HG02763 (cell line): ENCODE data around the gene FICD.
"Not testable (repeated sequence)": the region's sequence is repeated elsewhere in the genome, so short reads cannot be mapped to it uniquely, and the experiment has no call there.

Source experiments
- ATAC-seq: cut with Tn5 transposase; IDR thresholded peaks from one replicate; pipeline ENCODE4 v1.9.1; 2021; ENCODE audit warnings: mild to moderate bottlenecking, moderate library complexity; ENCODE audit not compliant: unreplicated experiment

FICD gene

GRCh38 chr12:108514973-108515814 lies at the start of gene FICD:
TSS of gene FICD (plus strand) at chr12:108515277. CDS start at chr12:108516973, 1,696 bp downstream.
- peak; percentile 88 for ATAC-seq

DNA sequence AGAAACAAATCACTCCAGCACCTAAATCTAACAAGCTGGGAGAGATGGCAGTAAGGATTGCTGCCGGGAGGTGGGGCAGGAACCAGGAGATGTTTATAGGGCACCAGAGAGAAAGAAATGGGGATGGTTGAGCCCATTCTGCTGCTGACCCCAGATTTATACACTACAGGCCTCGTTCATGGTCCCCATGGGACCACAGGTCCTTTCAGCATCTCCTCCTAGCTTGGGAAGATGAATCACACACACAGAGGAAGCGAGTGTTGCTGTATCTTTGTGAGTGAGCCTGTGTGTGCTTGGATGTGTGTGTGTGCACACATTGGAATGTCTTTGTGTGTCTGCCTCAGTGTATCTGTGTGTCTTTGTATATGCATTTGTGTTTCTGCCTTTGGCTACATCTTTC lies 49.7 kb upstream of the FICD start:
- no peak for ATAC-seq

DNA sequence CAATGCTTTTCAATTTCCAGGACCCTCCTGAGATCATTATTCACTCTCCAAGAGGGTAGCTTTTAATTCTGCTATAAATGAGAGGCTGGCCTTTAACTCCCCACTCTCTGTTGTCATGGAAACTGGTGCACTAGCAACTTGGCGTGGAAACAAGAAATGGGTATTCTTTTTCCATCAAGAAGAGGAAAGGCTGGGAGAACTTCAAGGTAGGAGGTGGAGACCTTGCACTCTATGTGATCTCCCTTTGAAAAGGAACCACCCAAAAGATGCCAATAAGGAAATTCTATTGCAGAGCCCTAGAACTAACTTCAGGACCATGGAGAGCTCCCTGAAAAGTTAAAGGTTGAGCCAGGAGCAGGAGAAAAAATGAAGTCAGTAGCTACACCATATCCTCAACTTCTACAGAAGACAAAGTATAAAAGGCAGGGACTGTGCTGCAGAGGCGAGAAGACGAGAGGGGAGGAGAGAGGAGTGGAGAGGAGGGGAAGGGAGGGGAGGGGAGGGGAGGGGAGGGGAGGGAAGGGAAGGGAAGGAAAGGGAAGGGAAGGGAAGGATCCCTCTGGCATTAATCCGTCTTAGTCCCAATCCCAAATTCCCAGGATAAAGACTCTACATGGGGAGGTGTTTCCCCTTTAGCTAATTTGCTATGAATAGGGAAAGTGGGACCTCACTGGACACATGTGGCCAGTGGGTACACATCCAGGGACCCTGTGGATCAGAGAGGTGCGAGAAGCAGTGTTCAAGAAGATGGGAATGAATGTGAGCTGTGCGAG lies 46.7 kb upstream of the FICD start:
- ATAC-seq, result no peak

DNA sequence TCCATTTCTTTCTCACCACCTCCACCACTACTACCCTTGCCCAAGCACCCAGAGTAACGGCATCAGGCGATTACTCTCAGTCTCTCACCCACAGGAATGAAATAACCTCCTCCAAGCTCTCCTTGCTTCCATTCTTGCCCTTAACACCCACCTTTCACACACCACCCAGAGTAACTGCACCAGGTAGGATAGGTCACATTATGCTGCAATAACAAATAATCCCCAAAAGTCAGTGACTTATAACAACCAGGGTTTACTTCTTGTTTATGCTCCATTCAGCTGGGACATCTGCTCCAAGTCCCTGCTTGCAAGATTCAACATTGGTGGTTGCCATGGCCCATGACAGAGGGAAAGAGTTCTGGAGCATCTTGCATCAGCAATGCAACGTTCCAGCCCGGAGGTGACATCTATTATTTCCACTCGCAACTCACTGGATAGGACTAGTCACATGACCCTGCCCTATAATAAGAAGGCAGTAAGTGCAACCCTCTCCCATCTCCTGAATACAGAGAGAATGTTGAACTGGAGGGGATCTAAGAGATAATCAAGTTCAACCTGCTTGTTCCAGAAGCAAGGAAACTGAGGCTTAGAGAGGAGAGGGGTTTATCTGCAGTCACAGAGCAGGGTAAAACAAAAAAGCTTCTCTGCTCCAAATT lies 41.5 kb upstream of the FICD start:
- ATAC-seq, result no peak

DNA sequence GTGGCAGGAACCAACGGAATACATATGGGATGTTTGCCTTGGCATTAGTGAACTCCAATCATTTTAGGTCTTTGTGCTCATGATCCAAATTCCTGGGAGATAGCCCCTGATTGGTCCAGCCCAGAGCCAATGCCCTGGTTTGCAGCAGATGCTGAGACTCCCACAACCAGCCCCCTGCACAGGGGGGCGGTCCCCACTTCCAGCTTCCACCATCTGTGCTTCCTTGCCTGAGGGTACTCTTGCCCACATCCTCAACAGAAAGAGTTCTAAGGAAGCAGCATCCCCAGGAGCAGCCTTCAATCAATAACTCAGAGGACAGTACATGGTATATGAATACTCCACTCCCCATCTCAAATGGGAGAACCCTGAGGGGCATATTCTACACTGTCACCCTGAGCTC lies 39.7 kb upstream of the FICD start:
- ATAC-seq, result no peak

DNA sequence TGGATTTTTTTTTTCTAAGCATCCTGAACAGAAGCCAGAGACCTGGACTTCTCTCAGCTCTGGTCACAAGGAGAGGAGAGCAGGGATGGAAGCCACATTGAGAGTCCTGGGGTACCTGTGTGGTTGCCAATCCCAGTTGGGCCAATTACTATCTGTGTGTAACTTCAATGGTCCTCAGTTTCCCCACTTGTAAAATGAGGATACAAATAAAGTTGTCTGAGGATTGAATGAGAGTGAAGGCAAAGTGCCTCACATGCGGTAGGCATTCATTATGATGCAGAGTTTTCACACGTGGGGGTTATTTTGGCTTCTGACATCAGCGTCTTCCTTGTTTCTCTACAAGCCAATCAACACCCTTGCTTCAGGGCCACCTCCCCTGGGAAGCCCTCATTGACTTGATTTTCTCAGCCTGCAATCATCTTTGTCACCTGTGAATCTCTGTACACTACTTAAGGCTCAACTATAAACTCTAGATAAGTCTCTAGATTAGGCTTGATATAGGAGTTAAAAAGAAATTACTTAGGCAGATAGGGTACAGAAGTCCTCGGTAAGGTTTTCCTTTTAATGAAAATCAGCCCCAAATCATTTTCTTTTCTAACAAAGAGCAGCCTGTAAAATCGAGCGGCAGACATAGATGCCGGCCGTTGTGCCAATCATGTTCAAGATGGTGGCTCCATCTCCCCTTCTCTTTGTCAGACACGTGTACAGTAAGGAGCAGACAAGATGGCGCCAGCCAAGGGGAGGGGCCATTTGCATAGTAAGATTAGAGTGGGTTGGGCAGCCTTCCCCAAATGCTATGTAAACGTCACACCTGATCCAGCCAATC lies 37.8 kb upstream of the FICD start:
- no peak for ATAC-seq

- no peak for ATAC-seq
Observed at GRCh38 chr12:108477881-108478259, 37.2 kb upstream of the FICD start.

- no peak for ATAC-seq
Observed at GRCh38 chr12:108478611-108479206, 36.4 kb upstream of the FICD start.

DNA sequence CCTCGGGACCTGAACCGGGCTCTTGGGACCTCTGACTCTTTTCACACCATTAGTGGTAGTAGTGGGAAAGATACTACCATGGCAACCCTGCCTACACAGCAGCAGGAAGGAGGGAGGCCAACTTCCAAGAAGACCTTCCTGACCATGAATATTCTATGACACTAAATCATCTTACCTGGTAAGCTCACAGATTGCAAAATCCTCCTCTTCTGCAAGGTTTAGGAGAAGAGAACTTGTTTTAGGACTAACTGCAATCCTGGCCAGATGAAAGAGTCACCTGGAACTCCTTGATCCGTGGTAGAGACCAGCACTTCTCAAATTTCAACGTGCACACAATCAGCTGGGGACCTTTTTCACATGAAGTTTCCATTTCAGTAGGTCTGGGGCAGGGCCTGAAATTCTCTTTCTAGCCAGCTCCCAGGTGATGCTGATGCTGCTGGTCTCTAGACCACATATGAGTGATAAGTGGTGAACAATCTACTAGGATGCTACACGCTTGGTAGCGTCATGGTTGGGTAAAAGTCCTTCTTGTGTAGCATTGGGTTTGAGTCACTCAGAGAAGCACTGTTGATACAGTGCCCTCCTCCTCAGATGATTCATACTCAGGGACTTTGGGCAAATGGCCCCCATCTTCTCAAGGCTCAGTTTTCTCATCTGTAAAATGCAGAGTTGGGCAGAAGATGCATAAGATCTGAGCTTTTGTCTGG lies 35.6 kb upstream of the FICD start:
- no peak for ATAC-seq

DNA sequence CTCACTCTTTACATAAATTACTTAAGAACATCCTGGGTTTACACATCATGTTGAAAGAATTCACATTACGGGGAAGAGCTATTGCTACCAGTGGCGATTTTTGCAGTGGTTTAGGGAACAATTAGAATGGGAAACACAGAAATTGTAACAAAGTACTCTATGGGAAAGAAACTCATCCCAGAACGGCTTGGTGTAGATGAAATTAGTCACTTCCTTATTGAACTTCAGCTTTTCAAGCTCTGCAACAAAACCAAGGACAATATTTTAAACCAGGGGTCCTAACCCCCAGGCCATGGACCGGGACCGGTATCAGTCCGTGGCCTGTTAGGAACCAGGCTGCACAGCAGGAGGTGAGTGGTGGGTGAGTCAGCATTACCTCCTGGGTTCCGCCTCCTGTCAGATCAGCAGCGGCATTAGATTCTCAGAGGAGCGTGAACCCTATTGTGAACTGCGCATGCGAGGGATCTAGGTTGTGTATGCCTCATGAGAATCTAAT lies 32.3 kb upstream of the FICD start:
- no peak for ATAC-seq

DNA sequence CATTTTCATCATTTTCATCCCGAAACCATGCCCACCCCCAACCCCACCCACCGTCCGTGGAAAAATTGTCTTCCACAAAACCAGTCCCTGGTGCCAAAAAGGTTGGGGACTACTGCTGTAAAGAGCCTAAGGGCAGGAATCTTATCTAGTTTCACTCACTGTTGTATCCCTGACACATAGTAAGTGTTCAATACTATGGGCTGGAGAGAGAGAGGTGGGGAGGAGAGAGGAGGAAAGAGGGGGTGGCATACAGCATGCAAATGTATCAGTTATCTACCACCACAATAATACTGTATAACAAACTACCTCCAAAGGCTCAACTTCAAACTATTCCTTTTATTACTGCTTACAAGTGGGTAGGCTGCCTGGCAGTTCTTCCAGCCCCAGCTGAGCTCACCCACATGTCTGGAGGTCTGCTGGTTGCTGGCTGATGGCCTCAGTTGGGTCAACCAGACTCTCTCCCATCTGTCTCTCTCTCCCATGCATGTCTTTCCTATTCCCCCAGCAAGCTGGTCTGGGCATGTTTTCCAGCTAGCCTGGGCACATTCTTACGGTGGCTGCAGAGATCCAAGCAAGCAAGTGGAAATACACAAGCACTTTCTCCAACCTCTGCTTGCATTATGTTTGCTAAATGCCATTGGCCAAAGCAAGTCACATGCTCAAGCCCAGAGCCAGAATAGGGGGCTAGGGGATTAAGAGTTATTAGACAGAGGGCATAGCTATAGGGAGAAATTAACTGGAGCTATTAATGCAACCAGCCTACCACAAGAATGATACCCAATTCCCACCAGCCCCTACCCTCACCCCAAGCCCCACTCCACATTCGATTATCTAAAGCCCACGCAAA lies 31.6 kb upstream of the FICD start:
- ATAC-seq, result no peak

- ATAC-seq, result no peak
Observed at GRCh38 chr12:108484431-108484830, 30.6 kb upstream of the FICD start.

DNA sequence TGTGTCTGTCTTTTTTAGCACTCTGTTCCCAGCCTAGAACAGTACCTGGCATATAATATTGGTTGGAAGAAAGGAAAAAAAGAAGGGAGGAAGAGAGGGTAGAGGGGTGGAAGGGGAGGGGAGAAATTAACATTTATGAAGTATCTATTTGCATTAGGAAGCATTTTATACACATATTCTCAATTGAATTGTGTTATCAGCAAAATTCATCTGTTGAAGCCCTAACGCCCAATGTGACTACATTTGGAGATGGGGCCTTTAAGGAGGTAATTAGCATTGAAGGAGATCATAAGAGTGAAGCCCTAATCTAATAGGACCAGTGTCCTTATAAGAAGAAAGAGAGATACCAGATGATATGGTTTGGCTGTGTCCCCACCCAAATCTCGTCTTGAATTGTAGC lies 30.2 kb upstream of the FICD start:
- ATAC-seq, result no peak

- not testable (repeated sequence) for ATAC-seq
Observed at GRCh38 chr12:108485371-108485770, 29.7 kb upstream of the FICD start.

DNA sequence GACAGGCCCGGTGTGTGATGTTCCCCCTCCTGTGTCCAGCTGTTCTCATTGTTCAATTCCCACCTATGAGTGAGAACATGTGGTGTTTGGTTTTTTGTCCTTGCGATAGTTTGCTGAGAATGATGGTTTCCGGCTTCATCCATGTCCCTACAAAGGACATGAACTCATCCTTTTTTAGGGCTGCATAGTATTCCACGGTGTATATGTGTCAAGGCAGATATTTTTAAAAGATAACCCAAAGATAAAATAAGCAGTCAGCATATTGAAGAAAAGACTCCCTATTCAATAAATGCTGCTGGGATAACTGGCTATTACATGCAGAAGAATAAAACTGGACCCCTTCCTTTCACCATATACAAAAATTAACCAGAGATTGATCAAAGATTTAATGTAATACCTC lies 28.0 kb upstream of the FICD start:
- not testable (repeated sequence) for ATAC-seq

DNA sequence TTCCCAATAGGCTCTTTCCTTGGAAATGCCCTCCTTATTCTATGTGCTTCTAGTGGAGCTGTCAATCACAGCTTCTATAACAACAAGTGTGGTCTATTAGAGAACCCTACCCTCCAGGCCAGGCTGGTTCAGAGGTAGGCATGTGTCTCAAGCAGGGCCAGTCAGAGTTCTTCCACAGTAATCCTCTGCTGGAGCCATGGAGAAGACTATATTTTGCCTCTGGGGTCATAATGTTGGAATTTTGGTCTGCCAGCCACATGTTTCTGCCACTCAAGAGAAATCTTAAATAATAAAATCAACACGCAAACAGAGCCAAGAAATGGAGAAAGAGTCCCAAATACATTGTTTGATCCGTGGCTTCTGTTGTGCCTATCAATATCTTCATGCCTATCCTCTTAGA lies 23.8 kb upstream of the FICD start:
- no peak for ATAC-seq

DNA sequence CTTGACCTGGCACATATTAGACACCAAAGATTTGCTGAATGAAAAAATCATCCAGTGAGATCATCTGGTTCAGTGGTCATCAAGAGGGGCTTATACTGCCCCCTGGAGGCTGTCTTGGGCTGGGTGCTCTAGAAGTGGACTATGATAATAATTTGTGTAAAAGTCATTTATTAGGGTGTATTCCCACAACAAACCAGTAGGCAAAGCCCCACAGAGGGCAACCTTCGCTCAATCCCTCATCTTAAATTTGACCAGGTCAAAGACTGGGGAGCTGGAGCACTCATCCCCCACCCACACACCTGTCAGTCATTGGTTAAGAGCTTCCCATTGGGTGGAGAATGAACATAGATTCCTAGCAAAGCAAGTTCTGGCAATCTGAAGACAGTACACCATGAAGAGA lies 20.0 kb upstream of the FICD start:
- ATAC-seq, result no peak

GRCh38 chr12:108495823-108496579 lies 19.1 kb upstream of the FICD start:
- no peak for ATAC-seq
